Stimulated activated CD4-positive, alpha-beta T cell treated with anti-CD3 and anti-CD28 coated beads, TNF-alpha, amount 100 ng/mL, for 1 hour (primary cell): ENCODE results near the gene PNKP.

Source experiments
- DNase-seq, 3 donors: peaks; one replicate each; pipeline ENCODE4 v3.0.0-alpha.2; 2020; ENCODE audit warnings: low read depth in 3 of 3, low spot score in 1 of 3

The PNKP gene

GRCh38 chr19:49890349-49891311, 23.3 kb upstream of the PNKP start:
- peak in 2 of 3 donors; percentile 42 to 62 for DNase-seq

DNA sequence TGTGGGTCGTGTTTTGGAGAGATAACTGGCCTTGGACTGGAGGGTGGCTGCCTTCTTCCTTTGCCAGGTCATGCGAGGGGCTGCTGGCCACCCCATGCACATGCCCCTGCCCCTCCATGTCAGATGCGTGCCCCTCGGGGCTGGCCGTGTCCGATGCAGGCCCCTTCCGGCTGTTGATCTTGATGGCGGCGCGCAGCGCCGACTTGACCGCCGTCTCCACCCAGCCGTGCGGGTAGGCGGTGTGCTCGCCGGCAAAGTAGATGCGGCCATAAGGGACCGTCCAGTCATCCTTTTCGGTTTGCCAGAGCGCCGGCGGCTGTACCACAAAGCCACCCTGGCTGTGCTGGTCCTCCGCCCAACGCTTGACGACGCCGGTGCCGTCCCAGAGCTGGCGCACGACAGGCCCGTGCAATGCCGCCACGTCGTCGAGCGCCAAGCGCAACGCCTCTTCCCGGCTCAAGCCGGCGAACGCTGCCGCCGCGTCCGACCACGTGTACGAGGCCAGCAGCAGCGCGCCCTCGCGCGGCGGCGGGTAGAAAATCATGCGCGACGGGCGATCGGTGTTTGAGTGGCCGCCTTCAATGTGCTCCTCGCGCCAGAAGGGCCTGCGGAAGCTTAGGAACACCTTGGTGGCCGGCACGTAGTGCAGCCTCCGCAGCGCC, 22.4 kb upstream of the PNKP start:
- DNase-seq, result peak in 2 of 3 donors; percentile 55 to 64

DNA sequence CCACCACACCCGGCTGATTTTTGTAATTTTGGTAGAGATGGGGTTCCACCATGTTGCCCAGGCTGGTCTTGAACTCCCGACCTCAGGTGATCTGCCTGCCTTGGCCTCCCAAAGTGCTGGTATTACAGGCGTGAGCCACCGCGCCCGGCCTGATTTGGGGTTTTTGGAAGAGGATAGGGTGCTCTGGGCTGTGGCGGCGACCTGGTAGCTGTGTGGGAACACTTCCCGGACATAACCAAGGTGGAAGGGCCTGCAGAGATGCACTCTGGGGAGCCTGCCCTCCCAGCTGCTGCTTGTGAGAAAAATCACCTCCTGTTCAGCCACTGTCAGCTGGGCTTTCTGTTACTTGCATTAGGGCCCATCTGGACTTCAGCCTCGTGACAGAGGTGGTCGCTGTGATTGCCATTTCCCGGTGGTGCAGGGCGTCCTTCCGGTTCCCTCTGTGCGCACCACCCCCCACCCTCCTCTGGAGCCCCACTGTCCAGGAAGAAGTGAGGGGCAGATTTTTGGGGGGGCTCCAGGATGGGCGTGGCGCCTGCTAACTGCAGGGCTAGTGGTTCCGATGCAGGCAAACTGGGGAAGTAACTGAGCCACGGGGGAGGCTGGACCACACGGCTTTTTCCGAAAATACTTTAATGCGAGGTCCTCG, 21.8 kb upstream of the PNKP start:
- no peak for DNase-seq

DNA sequence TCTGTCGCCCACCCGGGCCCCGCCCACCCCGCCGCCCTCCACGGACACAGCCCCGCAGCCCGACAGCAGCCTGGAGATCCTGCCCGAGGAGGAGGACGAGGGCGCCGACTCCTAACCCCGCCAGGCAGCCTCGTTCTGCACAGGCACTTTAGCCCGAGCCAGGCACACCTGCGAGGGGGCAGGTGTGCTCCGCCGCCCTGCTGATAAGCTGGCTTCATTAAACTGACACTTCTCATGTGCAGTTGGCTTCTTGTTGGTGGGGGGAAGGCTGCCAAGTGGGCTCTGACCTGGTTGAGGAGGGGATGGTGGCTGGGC, 21.1 kb upstream of the PNKP start:
- DNase-seq, result no peak

DNA sequence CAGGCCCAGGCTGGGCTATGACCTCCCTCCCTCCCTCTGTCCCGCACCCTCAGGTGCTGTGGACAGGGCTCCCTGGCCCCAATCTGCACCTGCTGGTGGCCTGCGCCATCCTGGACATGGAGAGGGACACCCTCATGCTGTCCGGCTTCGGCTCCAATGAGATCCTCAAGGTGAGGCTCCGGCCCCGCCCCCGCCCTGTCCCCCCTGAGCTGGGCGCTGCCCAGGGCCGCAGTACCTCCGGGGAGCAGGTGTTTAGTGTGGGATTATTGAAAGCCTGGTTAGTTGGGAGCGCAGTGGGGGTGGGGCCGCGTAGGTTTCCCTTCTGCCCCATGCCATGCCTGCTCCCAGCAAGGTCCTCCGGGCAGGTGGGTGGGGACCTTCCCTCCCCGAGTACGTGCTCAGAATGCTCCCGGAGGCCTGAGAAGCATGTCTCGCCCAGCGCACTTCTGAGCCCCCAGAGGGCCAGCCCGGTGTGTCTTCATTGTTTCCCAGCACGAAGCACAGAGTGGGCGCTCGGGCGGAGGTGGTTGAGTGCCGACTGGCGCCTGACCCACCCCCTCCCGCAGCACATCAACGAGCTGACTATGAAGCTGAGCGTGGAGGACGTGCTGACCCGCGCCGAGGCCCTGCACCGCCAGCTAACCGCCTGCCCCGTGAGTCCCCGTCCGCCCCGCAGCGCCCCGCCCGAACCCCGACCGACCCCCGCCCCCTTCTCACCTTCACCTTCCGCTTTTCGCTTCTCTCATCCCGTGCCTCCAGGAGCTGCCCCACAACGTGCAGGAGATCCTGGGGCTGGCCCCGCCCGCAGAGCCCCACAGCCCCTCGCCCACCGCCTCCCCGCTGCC, 20.5 kb upstream of the PNKP start:
- no peak for DNase-seq

DNA sequence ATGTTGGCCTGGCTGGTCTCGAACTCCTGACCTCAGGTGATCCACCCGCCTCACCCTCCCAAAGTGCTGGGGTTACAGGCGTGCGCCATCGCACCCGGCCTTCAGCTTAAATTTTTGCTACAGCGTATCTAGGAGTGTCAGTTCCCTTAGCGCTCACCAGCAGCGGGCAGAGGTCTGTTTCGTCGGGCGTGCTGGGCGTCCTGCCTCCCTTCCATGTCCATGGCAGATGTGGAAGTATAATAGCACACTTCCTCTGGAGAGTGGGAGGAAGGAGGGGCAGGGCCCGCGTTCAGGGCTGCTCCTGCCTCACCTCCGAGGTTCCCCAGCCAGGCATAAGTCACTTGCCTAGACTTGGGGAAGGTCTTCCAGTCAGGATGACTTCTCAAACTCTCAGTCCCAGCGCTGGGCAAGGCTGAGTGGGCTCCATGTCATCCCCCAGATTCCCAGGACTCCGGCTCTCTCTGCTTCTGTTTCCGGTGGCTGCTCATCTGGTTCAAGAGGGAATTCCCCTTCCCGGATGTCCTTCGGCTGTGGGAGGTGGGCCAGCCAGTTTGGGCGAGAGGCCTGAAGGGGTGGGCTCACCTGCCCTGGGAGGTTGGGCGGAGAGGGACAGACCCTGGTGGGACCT, 19.8 kb upstream of the PNKP start:
- DNase-seq, result no peak

GRCh38 chr19:49884760-49885159, 17.4 kb upstream of the PNKP start:
- no peak for DNase-seq

GRCh38 chr19:49884109-49884508, 16.7 kb upstream of the PNKP start:
- no peak for DNase-seq

DNA sequence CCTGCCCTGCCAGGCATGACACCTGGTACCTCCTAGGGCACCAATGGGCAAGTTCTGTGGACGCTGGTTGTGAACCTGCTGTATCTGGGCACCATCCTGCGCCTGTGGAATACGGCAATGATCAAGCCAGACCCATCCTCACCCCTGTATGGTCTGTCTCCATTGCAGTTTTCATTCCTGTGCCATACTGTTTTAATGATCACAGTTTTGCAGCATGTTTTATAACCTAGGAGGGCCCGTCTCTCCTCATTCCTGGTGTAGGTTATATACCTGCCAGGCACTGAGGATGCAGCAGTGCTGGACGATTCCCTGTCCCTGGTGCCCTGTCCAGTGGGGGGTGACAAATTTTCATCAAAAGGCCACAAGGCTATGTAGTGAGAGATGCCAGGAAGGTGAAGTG, 15.7 kb upstream of the PNKP start:
- DNase-seq, result no peak

GRCh38 chr19:49882643-49883042, 15.3 kb upstream of the PNKP start:
- no peak for DNase-seq

DNA sequence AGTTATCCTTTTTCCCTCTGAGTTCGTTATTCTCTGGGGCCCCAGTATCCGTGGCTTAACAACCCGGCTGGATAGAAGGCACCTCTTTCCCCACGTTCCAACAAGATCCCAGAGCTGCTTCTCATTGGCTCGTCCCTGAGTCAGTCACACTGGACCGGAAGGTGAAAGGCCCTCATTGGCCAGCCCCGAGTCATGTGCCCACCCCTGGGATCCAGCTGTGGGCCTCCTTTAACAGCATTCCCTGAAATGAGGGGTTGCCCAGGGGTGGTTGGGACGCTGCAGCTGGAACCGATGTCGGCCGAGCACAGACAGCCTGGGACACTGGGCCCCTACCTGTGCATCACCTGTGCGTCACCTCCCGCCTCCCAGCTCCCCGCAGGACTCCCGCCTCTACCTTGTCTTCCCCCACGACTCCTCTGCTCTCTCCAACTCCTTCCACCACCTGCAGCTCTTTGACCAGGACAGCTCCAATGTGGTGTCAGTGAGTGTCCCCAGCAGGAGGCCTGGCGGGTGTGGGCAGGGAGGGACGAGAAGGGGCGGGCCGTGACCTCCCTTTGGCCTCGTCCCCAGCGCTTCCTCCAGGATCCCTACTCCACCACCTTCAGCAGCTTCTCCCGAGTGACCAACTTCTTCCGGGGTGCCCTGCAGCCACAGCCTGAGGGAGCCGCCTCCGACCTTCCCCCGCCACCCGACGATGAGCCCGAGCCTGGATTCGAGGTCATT, 14.5 kb upstream of the PNKP start:
- DNase-seq, result no peak

GRCh38 chr19:49881186-49881585, 13.8 kb upstream of the PNKP start:
- DNase-seq, result no peak

DNA sequence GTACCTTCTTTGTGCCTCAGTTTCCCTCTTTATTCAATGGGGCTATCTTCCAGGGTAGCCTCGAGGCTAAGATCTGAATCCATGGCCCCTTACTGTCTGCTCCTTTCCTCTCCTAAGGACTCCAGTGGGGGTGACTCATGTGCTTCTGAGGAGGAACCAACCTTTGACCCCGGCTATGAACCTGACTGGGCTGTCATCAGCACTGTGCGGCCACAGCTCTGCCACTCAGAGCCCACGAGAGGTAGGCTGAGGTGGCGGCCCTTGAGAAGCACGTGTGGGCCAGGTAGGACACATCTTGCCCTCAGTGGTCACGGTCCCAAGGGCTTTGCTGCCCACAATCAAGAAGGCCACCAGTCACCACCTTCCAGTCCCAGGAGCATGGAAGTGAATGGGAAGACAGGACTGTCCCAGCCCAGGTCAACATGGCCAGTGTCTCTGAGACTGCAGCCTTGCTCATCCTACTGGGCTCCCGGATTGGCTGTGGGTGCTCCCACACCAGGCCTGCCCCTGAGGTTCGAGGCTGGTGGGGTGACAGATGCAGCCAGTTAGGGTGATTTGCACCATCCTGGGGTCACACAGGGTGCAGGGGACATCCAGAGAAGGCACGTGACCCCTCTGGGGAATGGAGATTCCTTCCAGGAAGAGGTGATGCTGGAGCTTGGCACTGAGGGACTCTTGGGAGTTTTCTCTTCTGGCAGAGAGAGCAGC, 12.9 kb upstream of the PNKP start:
- no peak for DNase-seq

DNA sequence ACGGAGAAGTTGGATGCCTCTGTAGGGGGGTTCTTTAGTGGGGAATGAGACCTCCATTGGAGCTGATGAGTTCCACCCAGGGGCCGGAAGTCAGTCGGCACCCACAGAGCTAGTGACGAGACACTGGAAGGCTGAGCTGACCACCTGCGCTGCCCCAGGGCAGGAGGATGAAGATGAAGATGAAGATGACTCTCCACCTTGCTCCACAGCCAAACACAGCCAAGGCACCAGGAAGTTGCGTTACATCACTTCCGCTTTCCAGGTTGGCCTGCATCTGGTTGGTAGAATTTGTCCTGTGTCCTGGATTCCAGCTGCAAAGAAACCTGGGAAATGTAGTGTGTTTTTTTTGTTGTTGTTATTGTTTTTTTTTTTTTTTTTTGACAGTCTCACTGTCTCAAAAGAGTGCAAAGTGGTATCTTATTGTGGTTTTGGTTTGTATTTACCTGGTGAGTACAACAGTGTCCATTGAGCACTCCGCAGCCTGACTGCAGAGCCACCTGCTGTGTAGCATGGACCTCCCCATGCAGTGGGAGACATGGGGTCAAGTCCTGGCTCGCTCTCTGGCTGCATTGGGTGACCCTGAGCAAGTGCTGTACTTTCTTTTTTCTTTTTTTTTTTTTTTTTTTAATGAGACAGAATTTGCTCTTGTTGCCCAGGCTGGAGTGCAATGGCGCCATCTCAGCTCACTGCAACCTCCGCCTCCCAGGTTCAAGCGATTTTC, 12.0 kb upstream of the PNKP start:
- DNase-seq, result no peak

- DNase-seq, result no peak
Observed at GRCh38 chr19:49878744-49879070, 11.3 kb upstream of the PNKP start.

DNA sequence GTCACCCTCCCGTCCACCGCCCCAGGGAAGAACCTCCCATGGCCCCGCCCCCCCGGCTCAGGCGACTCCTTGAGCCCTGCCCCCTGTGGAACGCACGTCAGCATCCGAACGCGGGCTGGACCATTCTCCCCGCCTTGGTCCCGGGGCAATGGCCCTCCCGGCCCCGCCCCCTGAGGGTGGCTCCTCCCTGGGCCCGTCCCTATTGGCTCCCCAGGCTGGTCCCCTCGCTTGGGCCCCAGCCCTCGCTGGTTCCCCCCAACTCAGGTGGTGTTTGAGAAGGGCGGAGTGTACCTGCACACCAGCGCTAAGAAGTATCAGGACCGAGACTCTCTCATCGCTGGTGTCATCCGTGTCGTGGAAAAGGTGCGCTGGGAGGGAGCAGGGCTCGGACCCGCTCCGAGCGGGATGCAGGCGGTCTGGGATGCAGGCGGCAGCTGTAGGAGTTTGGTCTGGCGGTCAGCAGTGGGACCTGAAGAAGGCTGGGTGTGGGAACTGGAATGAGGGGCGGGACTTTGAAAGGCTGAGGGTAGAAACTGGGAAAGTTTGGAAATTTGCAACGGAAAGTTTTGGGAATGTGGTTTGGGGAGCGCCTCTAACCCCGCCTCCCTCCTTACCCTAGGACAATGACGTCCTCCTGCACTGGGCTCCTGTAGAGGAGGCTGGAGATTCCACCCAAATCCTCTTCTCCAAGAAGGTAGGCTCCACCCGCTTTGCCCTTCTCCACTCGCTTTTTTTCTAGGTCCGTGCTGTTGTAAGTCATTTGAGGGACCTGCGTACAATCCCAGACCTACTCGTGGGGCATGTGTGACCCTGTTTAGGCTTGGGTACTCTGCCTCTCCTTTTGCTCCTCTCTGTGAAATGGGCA, 10.7 kb upstream of the PNKP start:
- peak; percentile 90 to 98 (median 94) for DNase-seq

GRCh38 chr19:49877020-49877878, 9.9 kb upstream of the PNKP start, which contains the start of the genes AKT1S1 and TBC1D17:
AKT1S1 (minus strand) TSS chr19:49877355; CDS start chr19:49873295, 4,060 bp downstream.
TBC1D17 (plus strand) TSS chr19:49877702; CDS start chr19:49877724, 22 bp downstream.
- peak; percentile 90 to 99 (median 98) for DNase-seq
